AG10803 (cell line): ENCODE results near the gene ZCWPW2.

Experiments used
- DNase-seq: peaks from one replicate; pipeline ENCODE4 v3.0.0; 2010; ENCODE audit warnings: low read depth
- H3K4me3 ChIP-seq: 2 replicates; pipeline ENCODE4 v1.5.1; 2011; ENCODE audit warnings: mild to moderate bottlenecking, low read length, control low read depth
- CTCF ChIP-seq: conservative IDR thresholded peaks from 2 replicates; pipeline ENCODE4 v1.5.1; 2011; ENCODE audit warnings: mild to moderate bottlenecking, low read length, control low read depth, inconsistent platforms

The ZCWPW2 gene

DNA sequence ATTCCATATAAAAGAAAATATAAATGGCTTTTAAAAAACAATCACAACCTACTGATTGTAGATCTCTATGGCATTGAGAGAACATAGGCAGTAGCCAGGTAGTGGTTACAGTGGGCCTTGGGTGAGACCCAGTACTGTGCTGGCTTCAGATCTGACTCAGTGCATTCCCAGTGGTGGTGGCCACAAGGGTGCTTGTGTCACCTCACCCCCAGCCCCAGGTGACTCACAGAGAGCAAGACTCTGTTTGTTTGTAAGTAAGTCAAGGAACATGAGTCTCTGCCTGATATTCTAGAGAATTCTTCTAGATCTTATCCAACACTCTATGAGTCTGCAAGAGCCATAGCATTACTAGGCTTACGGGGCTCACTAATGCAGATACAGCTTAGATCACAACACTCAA lies 118.9 kb downstream of the ZCWPW2 start:
- no peak for DNase-seq
- no peak overlapping the region for H3K4me3 ChIP-seq
- TF ChIP-seq CTCF = no peak

- peak; percentile 76 for TF ChIP-seq CTCF
- H3K4me3 ChIP-seq = no peak overlapping the region
- peak; percentile 66 for DNase-seq
Measured at GRCh38 chr3:28476194-28476593, 127.7 kb downstream of the ZCWPW2 start.

GRCh38 chr3:28476764-28477163 lies 128.2 kb downstream of the ZCWPW2 start:
- no peak for TF ChIP-seq CTCF
- no peak for DNase-seq
- H3K4me3 ChIP-seq = no peak overlapping the region

DNA sequence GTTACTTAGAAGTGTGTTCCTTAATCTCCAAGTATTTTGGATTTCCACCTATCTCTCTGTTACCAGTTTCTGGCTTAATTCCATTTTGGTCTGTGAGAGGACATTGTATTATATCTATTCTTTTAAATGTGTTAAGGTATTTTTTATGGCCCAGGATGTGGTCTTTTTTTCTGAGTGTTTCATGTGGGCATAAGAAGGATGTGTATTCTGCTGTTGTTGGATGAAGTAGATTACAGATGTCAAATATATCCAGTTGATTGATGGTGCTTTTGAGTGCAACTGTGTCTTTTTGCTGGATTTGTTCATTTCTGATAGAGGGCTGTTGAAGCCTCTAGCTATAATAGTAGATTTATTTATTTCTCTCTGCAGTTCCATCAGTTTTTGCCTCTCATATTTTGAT lies 136.6 kb downstream of the ZCWPW2 start:
- DNase-seq = no peak
- no peak overlapping the region for H3K4me3 ChIP-seq
- TF ChIP-seq CTCF = no peak

- no peak for TF ChIP-seq CTCF
- no peak overlapping the region for H3K4me3 ChIP-seq
Measured at GRCh38 chr3:28495301-28495700, 146.8 kb downstream of the ZCWPW2 start.

DNA sequence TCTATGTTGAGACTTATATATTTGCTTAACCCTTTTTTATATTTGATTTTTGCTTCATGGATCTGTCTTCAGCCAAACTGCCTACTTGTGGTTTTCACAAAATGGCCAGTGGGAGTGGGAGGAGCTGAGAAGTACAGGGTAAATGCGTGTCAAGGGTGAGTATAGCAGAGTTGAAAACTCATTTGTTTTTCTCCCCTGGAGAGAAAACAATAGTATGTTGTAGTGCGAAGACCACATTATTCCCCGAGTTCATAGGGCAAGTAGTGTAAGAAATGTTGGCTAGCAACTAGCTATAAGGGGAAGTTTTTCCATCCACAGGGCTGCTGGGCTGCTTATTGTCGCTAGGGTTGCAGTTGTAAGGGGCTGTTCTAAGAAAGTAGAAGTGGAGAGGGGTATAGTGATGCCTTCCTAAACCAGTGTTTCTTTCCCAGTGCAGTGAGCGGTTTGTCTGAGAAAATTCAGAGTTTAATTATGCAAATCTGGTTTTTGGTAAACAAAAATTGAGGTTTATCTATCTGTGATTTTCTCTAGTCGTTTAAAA lies 153.9 kb downstream of the ZCWPW2 start:
- no peak for TF ChIP-seq CTCF
- H3K4me3 ChIP-seq = no peak overlapping the region
- no peak for DNase-seq

More at GRCh38 chr3:28495301-28495700, 146.8 kb downstream of the ZCWPW2 start:
- DNase-seq = no peak

DNA sequence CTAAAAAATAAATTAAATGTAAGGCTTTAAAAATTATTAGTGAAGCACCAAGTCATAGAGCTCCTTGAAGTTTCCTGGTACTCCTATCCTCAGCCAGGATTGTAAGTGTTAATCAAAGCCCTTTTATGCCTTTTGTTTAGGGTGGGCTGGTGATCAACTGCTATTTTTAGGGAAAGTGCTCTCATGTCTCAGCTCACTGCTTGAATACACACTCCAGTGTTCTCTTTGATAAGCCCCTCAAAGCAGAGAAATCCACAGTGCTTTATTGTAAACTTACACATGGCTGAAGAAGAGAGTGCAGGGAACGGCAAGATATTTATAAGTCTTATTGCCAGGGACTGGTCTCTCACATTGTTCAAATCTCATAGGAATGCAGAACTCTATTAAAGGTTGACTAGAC lies 156.5 kb downstream of the ZCWPW2 start:
- H3K4me3 ChIP-seq = no peak overlapping the region
- no peak for TF ChIP-seq CTCF
- no peak for DNase-seq
